ENCODE data around the gene SPACA6.
A peak's percentile ranks its signal among the peaks of the same experiment; 100 is the strongest.
"Not testable (repeated sequence)": the region's sequence is repeated elsewhere in the genome, so short reads cannot be mapped to it uniquely, and the experiment has no call there.

SPACA6 gene

DNA sequence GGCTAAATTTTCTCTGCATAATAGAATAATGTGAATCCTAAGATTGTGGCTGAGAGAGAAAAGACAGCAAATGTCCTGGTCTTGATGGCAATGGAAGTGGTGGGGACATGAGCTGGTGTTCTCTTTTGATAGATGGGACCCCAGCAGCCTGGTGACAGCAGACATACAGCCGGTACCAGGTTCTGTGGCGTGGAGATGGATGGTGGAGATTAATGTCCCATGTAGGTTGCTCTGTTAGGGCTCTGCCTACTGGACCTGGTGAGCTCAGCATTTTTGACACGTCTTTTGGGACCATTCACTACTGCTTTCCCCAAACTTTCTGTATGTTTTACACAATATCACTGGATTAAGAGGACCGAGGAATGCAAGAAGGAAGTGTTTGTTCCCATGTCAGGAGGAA lies 38.3 kb upstream of the SPACA6 start:
- H3K4me3 ChIP-seq (ENCODE audit: low read depth, low read length) = no peak overlapping the region
- TF ChIP-seq, protein P1, sequence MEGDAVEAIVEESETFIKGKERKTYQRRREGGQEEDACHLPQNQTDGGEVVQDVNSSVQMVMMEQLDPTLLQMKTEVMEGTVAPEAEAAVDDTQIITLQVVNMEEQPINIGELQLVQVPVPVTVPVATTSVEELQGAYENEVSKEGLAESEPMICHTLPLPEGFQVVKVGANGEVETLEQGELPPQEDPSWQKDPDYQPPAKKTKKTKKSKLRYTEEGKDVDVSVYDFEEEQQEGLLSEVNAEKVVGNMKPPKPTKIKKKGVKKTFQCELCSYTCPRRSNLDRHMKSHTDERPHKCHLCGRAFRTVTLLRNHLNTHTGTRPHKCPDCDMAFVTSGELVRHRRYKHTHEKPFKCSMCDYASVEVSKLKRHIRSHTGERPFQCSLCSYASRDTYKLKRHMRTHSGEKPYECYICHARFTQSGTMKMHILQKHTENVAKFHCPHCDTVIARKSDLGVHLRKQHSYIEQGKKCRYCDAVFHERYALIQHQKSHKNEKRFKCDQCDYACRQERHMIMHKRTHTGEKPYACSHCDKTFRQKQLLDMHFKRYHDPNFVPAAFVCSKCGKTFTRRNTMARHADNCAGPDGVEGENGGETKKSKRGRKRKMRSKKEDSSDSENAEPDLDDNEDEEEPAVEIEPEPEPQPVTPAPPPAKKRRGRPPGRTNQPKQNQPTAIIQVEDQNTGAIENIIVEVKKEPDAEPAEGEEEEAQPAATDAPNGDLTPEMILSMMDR (IDR thresholded peaks at IDR 0.05; ENCODE audit: borderline replicate concordance, insufficient read depth, low read depth, low read length) = no peak

DNA sequence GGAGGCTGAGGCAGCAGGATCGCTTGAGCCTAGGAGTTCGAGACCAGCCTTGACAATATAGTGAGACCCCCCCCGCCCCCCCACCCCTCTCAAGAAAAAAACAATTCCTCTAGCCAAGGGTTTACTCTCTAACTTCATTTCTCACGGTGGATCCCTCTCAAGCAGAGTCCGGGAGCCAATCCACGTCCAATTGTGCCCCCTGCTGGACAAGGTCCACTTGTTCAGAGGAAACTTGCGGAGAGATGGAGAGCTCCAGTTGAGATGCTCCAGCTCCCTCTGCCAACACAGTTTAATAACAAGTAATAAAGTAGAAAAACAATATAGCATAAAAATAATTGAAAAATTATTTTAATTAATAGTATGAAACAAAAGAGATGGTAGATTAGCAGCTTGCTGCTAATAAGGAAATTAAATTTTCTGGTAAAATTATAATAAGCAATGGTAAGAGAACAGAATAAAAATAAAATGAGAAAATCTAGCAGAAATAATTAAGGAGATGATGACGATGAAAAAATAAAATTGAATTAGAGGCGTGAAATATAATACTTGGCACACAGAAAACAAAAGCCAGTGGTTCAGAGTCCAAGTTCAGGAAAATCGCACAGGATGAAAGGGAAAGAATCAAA lies 32.0 kb upstream of the SPACA6 start:
- TF ChIP-seq, protein P1 (IDR thresholded peaks at IDR 0.05; ENCODE audit: borderline replicate concordance, insufficient read depth, low read depth, low read length) = peak; percentile 54
- H3K4me3 ChIP-seq (ENCODE audit: low read depth, low read length) = no peak overlapping the region

DNA sequence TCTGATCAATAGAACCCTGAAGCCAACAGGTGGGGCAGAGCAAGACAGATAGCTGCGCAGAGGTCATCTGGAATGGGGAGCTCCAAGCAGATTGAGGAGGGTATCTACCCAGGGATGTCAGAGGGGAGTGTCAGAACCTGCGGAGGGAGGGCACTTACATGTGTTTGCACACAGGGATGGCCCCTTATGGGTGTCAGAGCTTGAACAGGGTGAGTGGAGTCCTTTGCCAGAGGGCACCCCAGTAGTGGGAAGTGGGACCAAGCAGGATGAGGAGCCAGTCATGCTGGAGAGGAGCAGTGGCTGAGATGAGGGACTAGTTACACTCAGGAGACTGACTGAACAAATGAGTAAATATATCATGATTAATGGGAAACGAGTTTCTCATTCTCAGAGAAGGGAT lies 29.5 kb upstream of the SPACA6 start:
- TF ChIP-seq, protein P1 (IDR thresholded peaks at IDR 0.05; ENCODE audit: borderline replicate concordance, insufficient read depth, low read depth, low read length) = no peak
- no peak overlapping the region for H3K4me3 ChIP-seq (ENCODE audit: low read depth, low read length)

DNA sequence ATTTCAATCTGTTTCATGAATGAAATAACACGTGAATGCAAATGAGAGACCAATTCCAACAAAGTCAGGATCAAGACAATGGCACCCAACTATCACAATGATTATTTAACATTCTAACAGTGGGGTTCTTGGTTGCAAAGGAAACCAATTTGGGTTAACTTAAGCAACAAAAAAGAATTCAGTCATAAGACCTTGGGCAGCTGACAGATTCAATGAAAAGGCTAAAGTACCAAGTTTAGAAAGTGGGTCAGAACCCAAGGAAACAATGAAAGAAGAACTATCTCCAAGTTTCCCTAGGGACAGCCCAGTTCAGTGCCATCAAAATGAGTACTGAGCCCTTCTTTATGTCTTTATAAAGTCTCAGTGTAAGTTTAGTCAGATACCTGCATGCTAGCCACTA lies 29.0 kb upstream of the SPACA6 start:
- H3K4me3 ChIP-seq (ENCODE audit: low read depth, low read length) = no peak overlapping the region
- TF ChIP-seq, protein P1 (IDR thresholded peaks at IDR 0.05; ENCODE audit: borderline replicate concordance, insufficient read depth, low read depth, low read length) = no peak

DNA sequence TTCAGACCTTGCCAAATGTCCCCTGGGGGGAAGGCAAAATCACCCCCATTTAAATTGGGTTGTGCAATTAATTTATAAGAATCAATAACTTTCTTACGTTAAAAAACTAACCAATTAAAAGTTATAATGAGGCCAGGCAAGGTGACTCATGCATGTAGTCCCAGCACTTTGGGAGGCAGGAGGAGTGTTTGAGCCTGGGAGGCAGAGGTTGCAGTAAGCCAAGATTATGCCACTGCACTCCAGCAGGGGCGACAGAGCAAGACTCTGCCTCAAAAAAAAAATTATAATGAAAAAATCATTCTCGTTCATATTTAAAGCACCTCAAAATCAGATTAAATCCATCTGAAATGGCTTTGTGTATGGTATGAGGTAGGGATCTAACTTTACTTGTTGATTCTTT lies 28.1 kb upstream of the SPACA6 start:
- TF ChIP-seq, protein P1 (IDR thresholded peaks at IDR 0.05; ENCODE audit: borderline replicate concordance, insufficient read depth, low read depth, low read length) = 0 out of 2 replicates have a peak, but pooled peaks have one; percentile 2
- H3K4me3 ChIP-seq (ENCODE audit: low read depth, low read length) = no peak overlapping the region

DNA sequence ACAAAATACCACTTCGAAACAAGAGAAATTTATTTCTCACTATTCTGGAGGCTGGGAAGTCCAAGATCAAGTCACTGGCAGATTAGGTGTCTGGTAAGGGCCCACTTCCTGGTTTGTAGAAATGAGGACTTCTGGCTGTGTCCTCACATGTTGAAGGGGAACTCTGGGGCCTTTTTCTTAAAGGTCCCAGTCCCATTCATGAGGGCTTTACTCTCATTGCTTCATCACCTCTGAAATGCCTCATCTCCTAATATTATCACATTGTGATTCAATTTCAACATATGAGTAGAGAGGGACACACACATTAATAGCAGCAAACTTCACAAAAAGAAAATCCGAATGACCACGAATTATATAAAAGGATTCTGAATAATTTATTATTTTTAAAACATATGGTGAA lies 24.9 kb upstream of the SPACA6 start:
- TF ChIP-seq, protein P1 (IDR thresholded peaks at IDR 0.05; ENCODE audit: borderline replicate concordance, insufficient read depth, low read depth, low read length) = no peak
- no peak overlapping the region for H3K4me3 ChIP-seq (ENCODE audit: low read depth, low read length)

DNA sequence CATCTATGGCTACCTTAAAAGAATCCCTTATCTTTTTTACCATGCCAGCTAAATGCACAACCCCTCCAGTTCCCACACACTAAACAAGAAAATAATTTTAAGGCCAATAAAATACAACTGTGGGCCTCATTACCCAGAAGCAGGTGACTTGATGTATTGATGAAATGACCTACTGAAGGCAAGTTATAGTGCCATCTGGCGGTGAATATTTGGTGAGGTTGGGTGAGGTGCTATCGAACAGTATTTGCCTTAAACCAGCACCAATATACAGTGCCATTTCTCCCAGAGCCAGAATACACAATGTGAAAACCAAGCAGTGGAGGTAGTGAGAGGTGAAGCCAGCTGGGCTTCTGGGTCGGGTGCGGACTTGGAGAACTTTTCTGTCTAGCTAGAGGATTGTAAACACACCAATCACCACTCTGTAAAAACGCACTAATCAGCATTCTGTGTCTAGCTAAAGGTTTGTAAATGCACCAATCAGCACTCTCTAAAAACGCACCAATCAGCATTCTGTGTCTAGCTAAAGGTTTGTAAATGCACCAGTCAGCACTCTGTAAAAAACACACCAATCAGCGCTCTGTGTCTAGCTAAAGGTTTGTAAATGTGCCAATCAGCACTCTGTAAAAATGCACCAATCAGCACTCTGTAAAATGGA lies 17.1 kb upstream of the SPACA6 start:
- H3K4me3 ChIP-seq (ENCODE audit: low read depth, low read length) = not testable (repeated sequence)
- TF ChIP-seq, protein P1 (IDR thresholded peaks at IDR 0.05; ENCODE audit: borderline replicate concordance, insufficient read depth, low read depth, low read length) = peak; percentile 23; the same call in 1 of the 2 replicates

Measured in GM12875 (cell line).